HG03095 (cell line): Measurements from ENCODE around the gene ZNF644.
"Not testable (repeated sequence)": the region's sequence is repeated elsewhere in the genome, so short reads cannot be mapped to it uniquely, and the experiment has no call there.

Source experiments
- ATAC-seq: cut with Tn5 transposase; IDR thresholded peaks from one replicate; pipeline ENCODE4 v1.9.1; 2021; ENCODE audit warnings: moderate library complexity; ENCODE audit not compliant: unreplicated experiment

ZNF644 gene

DNA sequence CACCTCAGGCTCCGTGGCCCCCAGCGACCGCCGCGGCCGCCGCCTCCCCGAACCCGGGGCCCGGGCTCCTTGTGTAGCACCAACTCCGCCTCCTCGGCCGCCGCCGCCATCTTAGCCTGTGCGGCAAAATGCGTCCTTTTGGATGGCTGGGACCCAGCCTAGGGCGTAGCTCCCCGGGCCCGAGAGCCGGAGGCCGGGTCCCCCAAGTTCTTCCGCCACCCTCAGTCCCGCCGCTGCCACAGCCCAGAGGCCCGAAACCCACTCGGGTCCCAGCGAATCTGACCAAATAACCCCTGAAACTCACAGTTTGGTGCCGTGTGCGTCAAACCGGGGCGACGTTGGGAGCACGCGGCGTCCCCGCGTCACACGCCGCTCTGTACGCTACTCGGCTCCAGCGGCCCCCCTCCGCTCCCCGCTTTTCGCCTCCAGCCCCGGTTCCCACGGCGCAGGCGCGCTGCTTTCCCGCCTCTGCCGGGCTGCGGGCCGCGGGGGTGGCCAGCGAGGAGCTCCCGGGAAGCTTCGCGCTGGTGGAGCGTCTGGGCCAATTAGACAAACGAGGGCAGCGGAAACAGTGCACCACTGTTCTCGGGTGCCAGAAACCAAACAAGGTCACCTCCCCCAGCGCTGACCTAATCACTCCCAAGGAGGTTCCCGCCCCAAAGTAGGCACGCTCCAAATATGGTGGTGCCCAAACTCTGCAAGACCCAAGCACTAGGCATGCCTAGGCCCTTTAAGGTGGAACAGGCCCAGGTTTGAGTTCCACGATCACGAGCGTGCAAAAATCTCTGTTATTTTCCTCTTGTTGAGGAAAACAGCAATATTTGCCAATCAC is at the start of gene ZNF644:
Gene ZNF644, minus strand, starts transcription at position 350 of the 832 bp plus-strand sequence. CDS start 39,682 bp downstream, outside the sequence.
- ATAC-seq = peak; percentile 63

DNA sequence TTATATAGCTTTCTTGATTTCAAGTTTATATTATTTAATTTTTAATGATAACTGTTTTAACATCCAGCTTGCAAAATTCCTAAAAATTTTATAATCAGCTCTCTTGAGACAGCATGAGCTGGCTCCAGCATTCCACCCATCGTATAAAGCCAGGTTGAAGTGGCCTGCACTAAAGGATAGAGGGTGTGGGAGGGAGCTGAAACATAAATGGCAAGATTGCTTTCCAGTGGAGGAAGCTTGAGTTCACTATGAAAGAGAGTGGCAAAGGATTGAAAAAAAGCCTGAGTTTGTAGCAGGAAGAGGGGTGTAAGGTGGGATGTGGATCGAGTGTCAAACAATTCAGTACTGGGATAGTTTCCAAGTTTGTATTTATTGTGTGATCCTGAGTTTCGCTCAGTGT is 48.5 kb upstream of the ZNF644 start:
- ATAC-seq = no peak

- no peak for ATAC-seq
Observed at GRCh38 chr1:91066538-91066937, 44.7 kb upstream of the ZNF644 start.

DNA sequence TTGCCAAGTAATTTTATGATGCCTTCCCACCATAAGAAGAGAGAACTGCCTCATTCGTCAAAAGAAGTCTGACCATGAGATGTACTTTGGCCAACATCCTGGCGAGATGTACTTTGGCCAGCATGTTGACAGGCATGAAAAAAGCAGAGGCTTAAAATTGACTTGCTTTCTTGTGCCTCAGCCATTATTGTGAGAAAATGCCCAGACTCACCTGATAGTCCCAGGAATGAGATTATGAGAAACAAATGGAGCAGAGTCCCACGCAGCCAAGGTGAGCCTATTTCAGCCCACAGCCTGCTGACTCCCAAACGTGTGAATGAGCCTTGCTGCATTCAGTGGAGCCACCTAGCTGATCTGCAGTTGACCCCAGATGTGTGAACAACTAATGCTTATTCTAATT is 43.5 kb upstream of the ZNF644 start:
- no peak for ATAC-seq

- ATAC-seq = not testable (repeated sequence)
Observed at GRCh38 chr1:91063403-91063802, 41.6 kb upstream of the ZNF644 start.

DNA sequence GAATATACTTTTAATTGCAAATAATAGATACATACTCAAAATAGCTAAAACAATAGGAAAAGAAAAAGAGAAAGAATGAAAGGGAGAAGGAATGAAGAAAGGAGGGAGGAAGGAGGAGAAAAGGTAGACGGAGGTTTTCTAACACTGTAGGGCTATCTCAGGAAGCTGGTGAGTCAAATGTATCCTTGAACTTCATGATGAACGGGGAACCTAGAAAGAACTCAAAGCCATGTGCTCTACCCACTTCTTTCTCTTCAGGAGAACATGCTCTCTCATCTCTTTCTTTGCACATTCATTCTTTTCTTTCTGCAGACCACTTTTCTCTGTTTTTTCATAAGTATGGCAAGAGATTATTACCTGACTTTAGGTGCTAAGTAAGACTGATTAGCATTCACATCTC is 37.3 kb upstream of the ZNF644 start:
- ATAC-seq = no peak

DNA sequence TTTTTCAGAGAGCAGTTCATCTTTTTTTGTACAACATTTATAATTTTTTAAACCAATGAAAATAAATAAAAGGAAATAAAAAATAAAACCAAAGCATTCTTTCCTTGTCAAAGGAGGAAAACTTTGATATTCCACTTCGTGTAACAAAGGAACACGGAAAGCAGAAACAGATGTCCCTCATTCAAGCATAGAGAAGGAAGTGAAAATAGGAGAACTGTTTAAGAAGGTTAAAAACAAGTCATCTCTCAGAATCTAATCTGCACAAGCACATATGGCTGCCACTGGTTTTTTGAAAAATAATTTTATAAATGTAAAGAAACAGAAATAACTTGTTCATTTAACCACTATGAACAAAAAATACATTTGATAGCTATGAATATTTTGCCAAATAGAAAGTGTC is 35.9 kb upstream of the ZNF644 start:
- peak; percentile 58 for ATAC-seq

DNA sequence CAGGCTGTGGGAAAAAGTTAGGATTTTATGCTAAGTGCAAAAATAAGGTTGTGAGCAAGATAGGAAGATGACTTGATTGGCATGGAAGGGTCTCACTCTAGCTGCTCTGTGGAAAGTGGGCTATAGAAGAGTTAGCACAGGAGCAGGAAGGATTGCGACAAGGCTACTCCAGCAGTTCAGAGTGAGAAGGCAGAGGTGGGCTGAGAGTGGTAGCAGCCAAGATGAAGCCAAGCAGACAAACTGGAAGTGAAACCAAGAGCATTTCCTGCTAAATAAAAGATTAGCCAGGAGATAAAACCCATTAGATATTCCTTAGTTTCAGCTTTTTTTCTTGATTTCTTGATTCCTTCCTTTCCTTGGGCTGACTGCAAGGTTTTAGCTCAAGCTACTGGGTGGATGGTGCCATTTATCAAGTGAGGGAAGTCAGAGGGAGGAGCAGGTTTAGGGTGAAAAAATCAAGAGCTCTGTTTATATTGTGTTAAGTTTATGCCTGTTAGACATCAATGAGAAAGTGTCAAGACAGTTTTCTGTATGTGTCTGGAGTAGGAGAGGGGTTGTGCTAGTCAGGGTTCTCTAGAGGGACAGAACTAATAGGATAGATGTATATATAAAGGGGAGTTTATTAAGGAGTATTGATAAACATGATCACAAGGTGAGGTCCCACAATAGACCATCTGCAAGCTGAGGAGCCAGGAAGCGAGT is 33.1 kb upstream of the ZNF644 start:
- ATAC-seq = peak; percentile 63

GRCh38 chr1:91053630-91054029 is 31.8 kb upstream of the ZNF644 start:
- no peak for ATAC-seq

GRCh38 chr1:91049551-91049950 is 27.7 kb upstream of the ZNF644 start:
- ATAC-seq = not testable (repeated sequence)

- no peak for ATAC-seq
Observed at GRCh38 chr1:91046766-91047165, 24.9 kb upstream of the ZNF644 start.

DNA sequence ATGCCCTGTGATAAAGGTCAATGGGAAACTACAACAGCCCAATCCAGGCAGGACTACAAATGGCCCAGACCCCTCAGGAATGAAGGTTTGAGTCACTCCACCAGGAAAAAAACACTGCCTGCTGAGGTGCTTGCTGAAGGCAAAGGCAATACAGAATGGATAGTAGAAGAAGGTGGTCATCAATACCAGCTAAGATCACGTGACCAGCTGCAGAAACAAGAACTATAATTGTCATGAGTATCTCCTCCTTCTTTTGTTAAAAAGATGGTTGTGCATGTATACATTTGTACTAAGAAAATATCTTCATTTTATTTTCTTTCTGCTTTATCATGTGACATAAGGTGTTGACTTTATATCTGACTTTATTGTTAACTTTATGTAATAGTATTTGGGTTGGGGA is 23.4 kb upstream of the ZNF644 start:
- no peak for ATAC-seq

GRCh38 chr1:91044776-91045175 is 22.9 kb upstream of the ZNF644 start:
- ATAC-seq = not testable (repeated sequence)

DNA sequence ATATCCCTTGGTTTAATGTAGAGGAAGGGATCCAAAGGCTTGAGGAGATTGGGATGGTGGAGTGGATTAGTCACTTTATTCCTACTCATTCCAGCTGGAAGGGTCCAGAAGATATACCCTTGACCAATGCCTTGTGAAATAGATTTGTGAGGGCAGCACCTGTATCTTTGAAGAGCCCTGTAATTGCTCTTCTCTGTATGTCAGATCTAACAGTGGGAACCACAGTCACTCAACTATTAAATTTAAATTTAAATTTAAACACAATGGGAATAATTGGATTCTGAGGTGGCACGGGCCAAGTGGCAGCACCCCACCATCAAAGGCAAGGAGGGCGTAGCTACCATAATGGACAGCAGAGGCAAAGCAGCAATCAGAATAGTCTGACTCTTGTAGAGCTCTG is 20.5 kb upstream of the ZNF644 start:
- ATAC-seq = not testable (repeated sequence)

- no peak for ATAC-seq
Observed at GRCh38 chr1:91038582-91038981, 16.7 kb upstream of the ZNF644 start.

GRCh38 chr1:91036894-91037829 is 15.3 kb upstream of the ZNF644 start:
- ATAC-seq = no peak

- ATAC-seq = no peak
Observed at GRCh38 chr1:91032349-91032748, 10.5 kb upstream of the ZNF644 start.

- no peak for ATAC-seq
Observed at GRCh38 chr1:91031081-91031480, 9.2 kb upstream of the ZNF644 start.

- ATAC-seq = no peak
Observed at GRCh38 chr1:91026777-91027176, 4.9 kb upstream of the ZNF644 start.

DNA sequence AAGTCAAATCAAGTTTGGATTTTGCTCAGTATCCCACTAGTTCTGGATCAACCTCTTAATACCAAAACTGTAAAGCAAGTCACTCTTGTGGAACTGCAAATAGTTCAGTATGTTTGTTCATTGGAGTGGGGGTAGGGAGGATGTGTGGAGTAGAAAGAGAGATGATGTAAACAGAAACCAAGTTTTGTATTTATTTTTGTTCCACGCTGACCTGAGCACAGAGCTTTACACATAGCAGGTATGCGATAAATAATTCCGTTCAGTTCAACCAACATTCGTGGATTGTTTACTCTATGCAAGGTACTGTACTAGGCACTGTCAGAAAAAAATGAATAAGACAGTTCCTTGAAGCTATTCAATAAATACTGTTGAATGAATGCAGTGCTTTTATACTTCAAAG is 4.5 kb upstream of the ZNF644 start:
- ATAC-seq = no peak

GRCh38 chr1:91024481-91025119 is 2.8 kb upstream of the ZNF644 start:
- ATAC-seq = no peak
